LNCAP (cell line): ENCODE results near the gene LCN9.
A peak's percentile ranks its signal among the peaks of the same experiment; 100 is the strongest.

Source experiments
- TF ChIP-seq, protein P1 (sequence below): fragments of 450-650 bp; IDR thresholded peaks from 2 replicates; pipeline ENCODE4 v1.5.1; 2017; ENCODE audit warnings: mild to moderate bottlenecking

The LCN9 gene

DNA sequence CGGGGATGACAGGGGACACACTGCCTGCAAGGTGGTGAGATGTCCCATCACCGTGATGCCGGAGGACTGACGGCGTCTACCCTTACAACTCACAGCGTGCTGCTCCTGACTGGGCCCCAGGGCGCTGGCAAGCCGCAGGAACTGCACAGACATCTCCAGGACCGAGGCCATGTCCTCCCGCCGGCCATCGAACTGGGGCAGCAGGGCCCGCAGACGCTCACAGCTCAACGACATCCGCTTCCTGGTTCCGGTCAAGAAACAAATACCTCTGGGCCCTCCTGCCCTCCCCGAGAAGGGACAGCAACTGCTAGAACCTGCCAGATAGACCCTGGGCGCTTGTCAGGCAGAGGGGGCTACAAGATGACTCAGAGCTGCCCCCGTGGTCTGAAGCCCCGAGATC is 35.1 kb downstream of the LCN9 start:
- TF ChIP-seq, protein P1, sequence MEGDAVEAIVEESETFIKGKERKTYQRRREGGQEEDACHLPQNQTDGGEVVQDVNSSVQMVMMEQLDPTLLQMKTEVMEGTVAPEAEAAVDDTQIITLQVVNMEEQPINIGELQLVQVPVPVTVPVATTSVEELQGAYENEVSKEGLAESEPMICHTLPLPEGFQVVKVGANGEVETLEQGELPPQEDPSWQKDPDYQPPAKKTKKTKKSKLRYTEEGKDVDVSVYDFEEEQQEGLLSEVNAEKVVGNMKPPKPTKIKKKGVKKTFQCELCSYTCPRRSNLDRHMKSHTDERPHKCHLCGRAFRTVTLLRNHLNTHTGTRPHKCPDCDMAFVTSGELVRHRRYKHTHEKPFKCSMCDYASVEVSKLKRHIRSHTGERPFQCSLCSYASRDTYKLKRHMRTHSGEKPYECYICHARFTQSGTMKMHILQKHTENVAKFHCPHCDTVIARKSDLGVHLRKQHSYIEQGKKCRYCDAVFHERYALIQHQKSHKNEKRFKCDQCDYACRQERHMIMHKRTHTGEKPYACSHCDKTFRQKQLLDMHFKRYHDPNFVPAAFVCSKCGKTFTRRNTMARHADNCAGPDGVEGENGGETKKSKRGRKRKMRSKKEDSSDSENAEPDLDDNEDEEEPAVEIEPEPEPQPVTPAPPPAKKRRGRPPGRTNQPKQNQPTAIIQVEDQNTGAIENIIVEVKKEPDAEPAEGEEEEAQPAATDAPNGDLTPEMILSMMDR, result no peak

DNA sequence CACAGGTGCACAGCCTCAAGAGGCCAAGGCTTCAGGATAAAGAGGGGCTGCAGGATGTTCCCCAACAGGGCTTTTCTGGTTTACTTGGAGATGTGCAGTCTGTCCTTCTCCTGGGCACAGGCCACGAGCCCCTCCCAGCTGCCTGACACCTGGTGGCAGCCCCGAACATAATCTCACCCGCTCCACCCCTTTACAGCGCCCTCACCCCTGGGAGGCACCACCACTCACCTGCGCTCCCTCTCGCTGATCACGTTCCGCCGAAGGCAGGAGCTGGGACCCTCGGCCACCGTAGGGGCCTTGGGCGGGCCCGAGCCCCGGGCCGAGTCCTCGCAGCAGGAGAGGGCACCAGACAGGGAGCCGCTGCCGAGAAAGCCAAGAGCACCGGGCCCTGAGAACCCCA is 35.7 kb downstream of the LCN9 start:
- TF ChIP-seq, protein P1, result no peak

DNA sequence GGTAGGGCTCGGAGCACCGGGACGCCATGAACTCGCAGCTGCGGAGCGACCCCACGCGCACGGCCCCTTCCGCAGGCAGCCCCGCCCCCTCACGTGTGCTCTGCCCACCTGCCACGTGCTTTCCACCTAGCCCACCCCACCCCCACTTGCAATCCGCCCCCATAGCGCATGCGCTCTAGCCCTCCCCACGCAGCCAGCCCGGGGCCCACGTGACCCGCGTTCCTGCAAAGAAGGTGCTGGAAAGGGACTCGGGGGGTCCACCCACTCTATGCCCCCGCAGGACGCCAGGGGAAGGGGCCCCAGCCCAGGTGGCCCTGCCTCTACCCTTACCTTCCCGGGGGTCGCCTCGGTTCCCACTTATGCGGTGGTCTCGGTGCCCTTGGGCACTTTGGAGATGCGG is 36.3 kb downstream of the LCN9 start, which contains the start of gene SOHLH1:
Gene SOHLH1 (minus strand): TSS at position 42 of the 400 bp plus-strand sequence. CDS start 14 bp downstream, at position 28.
- TF ChIP-seq, protein P1, result no peak

DNA sequence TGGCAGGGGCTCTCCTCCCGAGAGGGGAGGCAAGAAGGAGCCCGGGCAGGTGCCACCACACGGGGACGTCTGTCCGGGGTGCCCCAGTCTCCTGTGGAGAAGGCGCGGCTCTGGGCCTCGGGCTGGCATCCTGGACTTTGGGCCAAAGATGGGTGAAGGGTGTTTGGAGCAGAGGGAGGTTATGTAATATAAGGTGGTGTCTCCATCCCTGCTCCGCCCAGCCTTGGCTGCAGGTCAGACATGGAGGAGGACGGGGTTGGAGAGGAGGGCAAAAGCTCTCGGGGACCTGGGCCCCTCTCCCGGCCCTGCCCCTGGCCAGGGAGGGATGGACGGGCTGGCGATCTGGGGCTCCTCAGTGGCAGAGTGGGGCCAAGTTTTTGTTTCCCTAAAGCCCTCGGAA is 37.4 kb downstream of the LCN9 start:
- TF ChIP-seq, protein P1, result no peak

DNA sequence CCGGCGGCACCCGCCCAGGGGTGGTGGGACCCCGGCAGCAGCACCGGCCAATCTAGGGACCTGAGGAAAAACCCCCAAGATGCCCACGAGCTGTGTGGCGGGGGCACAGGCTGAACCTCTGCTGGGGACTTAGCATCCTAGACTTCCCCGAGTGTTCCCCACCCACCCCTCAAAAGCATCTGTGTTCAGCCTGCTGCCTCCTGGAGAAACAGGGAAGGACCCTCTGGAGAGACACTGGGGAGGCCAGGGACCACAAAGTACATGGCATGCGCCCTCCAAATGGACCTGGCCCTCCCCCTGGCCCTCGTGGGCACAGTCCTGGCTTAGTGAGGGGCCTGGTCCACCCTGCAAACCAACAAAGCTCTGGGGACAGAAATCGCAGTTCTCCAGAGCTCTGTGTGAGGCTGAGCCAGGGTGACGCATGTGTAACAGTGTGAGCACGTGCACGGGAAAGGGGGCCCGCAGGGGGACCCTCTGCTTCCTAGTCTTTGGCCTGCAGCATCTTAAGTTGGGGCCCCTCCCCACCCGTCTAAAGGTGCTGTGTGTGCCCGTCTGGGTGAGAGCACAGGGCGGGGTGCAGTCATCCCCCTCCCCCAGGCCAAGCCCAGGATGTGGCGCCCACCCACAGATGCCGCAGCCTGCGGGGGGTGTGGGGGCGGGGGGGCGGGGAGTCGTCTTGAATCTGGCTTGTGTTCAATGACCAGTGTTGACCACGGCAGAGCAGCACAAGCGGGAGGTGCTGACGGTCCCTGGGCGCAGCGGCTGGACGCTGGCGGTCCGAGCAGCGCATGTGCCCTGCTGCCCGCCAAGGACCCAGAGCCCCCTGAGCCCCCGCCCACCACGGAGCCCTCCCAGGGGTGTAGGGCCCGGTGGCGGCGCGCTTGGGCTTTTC is 38.2 kb downstream of the LCN9 start:
- TF ChIP-seq, protein P1, result no peak

DNA sequence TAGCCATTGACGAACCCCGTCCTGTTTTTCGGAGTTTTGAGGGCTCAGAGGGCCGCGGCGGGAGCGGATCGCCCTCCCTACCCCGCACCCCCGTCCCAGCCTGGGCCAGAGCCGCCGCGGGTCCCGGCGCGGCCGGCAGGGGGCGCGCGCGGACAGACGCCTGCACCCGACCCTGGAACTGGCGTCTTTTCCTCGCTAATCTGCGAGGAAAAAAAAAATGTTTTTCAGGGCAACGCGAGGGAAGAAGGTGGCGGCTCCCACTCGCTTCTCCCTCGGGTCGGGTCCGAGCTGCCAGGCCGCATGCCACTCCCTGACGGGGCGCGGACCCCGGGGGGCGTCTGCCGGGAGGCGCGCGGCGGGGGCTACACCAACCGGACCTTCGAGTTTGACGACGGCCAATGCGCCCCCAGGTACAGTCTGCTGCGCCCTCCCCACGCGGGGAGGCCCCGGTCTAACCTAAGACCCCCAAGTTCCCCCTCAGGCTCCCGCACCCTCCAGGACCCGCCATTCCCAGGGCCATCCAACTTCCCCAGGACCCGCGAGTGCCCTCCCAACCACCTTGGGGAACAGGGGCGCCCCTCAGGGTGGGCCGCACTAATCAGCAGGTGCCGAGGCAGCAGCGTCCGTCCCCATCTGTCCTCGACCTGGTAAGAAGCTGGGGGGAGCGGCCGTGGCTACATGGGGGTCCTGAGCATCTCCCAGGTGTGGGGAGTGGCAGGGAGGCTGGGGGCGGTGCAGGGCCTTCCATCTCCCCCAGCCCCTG is 39.0 kb downstream of the LCN9 start, which contains the start of gene KCNT1:
Gene KCNT1 (plus strand): TSS at position 227 of the 763 bp plus-strand sequence. CDS start 74 bp downstream, at position 301.
- TF ChIP-seq, protein P1, result peak; percentile 93

DNA sequence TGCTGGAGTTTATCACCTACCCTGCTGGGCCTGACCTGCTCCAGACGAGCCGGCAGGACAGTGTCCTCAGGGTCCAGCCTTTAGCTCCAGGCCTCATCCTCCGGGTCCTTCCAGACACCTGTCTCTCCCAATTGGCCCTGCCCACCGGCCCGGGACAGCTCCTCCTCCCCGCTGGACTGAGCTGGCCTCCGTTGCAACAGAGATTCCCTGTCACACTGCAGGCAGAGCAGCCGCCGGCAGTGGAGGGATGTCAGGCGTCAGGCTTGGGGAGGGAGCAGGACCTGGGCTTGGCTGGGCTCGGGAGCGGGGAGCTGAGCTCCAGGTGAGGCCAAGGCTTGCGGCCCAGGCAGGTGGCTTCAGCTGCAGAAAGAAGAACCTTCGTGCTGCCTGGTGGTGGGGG is 40.6 kb downstream of the LCN9 start:
- TF ChIP-seq, protein P1, result no peak
